HAP-1 (cell line): Measurements from ENCODE around the gene ZNF334.

Experiments
- DNase-seq, 2 experiments: peaks; one replicate each; pipeline ENCODE4 v3.0.0-alpha.2; 2016 to 2020; ENCODE audit warnings: low spot score in 2 of 2
- H3K27me3 ChIP-seq: fragments of 250-450 bp; sonication (Bioruptor Pico); 2 replicates; pipeline ENCODE4 v1.5.1; 2020; ENCODE audit warnings: low read depth, mild to moderate bottlenecking, moderate library complexity
- H3K36me3 ChIP-seq: fragments of 250-450 bp; sonication (Bioruptor Pico); replicated peaks from 2 replicates; pipeline ENCODE4 v1.5.1; 2020; ENCODE audit warnings: mild to moderate bottlenecking
- H3K4me1 ChIP-seq: fragments of 250-450 bp; sonication (Bioruptor Pico); 2 replicates; pipeline ENCODE4 v1.5.1; 2020; ENCODE audit warnings: mild to moderate bottlenecking
- H3K4me3 ChIP-seq: fragments of 250-450 bp; sonication (Bioruptor Pico); 2 replicates; pipeline ENCODE4 v1.5.1; 2020; ENCODE audit warnings: mild to moderate bottlenecking, moderate library complexity
- H3K9me3 ChIP-seq: fragments of 250-450 bp; sonication (Bioruptor Pico); 2 replicates; pipeline ENCODE4 v1.5.1; 2020; ENCODE audit warnings: mild to moderate bottlenecking, moderate library complexity
- in situ Hi-C: fragments of 300-500 bp; cut with MboI; formaldehyde crosslinking; loops from 3 replicates; pipeline ENCODE4 v1.14.3; 2020; ENCODE audit warnings: low sequenced_read_pairs, inconsistent platforms, mixed read lengths

The ZNF334 gene

GRCh38 chr20:46539113-46539512, 25.8 kb upstream of the ZNF334 start:
- H3K27me3 ChIP-seq: no peaks in the 10 kb centered on the region; the same call in 1 of the 2 replicates
- in situ Hi-C loops: no loop called here
- no peaks in the 10 kb centered on the region for H3K9me3 ChIP-seq

DNA sequence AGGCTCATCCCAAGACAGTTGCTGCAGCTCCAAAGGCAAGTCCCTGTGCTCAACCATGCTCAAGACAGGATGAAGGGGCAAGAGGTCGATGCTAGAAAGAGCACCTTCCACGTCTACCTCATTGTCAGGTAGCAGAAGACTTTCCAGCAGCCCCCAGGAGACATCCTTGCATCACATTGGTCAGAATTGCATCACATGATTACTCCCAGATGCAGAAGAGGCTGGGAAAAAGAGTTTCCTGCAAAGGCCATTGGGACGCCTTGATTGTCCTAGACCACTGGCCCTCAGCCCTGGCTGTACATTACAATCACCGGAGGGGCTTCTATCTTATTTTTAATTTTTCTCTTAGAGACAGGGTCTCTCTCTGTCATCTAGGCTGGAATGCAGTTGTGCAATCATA, 17.3 kb upstream of the ZNF334 start:
- Histone ChIP-seq H3K27me3 (no peaks in the 10 kb centered on the region), H3K36me3 (no peaks in the 10 kb centered on the region), H3K4me1 (no peaks in the 10 kb centered on the region), H3K9me3 (no peaks in the 10 kb centered on the region), H3K4me3 (no peak overlapping the region)
- DNase-seq: no peak
- in situ Hi-C loops: no loop called here

More at GRCh38 chr20:46539113-46539512, 25.8 kb upstream of the ZNF334 start:
- Histone ChIP-seq H3K4me1 (no peaks in the 10 kb centered on the region), H3K36me3 (no peaks in the 10 kb centered on the region), H3K4me3 (no peak overlapping the region)
- no peak for DNase-seq

DNA sequence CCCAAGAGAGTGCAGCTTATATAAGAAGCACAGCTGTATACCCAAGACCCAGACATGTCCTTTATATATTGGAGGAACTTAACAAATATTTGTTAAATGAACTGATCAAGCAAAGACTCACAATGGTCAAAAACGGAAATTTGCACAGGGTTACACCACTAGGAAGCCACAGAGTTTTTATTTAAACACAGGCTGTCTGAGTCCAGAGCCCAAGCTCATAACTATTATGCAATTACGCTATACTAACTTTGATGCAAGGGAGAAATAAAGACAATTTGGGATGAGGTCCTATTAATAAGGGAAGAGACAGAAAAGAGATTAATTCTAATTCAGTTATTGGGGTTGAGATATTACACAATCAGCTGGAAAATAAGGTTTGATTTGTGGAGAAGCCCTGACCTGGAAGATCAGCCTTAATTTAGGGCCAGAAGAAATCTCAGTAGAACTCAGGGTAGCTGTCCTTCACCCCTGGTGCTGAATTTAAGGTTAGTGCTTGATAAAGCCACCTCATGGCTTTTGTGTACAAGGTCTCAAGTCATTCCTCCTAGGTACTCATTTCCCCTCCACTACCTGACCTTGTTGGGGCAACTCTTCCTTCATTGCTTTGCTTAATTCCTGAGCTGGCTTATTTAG, 10.5 kb upstream of the ZNF334 start:
- in situ Hi-C loops: no loop called here
- Histone ChIP-seq H3K27me3 (no peaks in the 10 kb centered on the region), H3K9me3 (no peaks in the 10 kb centered on the region), H3K36me3 (no peaks in the 10 kb centered on the region), H3K4me3 (no peak overlapping the region), H3K4me1 (no peaks in the 10 kb centered on the region)
- peak in 1 of 2 experiments; percentile 16 for DNase-seq

- in situ Hi-C loops: no loop called here
- H3K4me3 ChIP-seq: no peak overlapping the region
- H3K4me1 ChIP-seq: no peaks in the 10 kb centered on the region
- no peaks in the 10 kb centered on the region for H3K9me3 ChIP-seq
- no peaks in the 10 kb centered on the region for H3K36me3 ChIP-seq
- DNase-seq: no peak
- H3K27me3 ChIP-seq: no peaks in the 10 kb centered on the region
These were observed 9.7 kb upstream of the ZNF334 start for GRCh38 chr20:46523108-46523507.

DNA sequence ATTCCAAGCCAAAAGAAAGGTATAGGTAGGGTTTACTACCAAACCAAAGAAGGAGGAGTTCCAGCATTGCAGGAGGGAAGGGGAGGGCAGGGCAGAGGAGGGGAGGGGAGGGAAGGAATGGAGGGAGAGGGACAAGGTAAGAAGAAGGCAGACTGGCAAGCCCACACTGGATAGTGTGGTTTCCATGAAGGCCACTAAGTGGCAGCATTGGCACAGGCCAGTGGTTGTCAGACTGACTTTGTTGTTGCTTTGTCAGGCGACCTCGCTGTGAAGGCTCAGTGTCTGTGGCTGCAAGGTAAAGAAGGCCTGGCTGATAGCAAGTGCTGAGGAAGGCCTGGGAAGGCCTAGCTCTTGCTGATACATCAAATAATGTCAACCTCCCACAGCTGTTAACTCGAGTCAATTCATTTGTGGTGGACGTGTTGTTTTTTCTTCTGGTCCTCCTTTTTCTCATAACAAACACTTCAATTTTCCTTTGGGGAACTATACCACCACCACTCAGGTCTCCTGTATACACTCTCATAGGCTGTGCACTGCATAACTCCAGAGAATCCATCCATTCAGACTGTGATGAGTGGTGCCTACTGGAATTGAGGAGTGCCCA, 7.7 kb upstream of the ZNF334 start:
- peak in 1 of 2 experiments; percentile 53 for DNase-seq
- Histone ChIP-seq H3K27me3 (no peaks in the 10 kb centered on the region; the same call in 1 of the 2 replicates), H3K4me1 (no peaks in the 10 kb centered on the region), H3K36me3 (no peaks in the 10 kb centered on the region), H3K4me3 (no peak overlapping the region), H3K9me3 (no peaks in the 10 kb centered on the region)
- in situ Hi-C loops: no loop called here

GRCh38 chr20:46520540-46520939, 7.2 kb upstream of the ZNF334 start:
- DNase-seq: no peak
- no peaks in the 10 kb centered on the region; the same call in 1 of the 2 replicates for H3K27me3 ChIP-seq
- no peaks in the 10 kb centered on the region for H3K4me1 ChIP-seq
- no peaks in the 10 kb centered on the region for H3K9me3 ChIP-seq
- no peaks in the 10 kb centered on the region for H3K36me3 ChIP-seq
- no peak overlapping the region for H3K4me3 ChIP-seq
- in situ Hi-C loops: no loop called here

GRCh38 chr20:46519471-46520068, 6.2 kb upstream of the ZNF334 start:
- no peak for DNase-seq
- no peaks in the 10 kb centered on the region; the same call in 1 of the 2 replicates for H3K27me3 ChIP-seq
- in situ Hi-C loops: no loop called here

GRCh38 chr20:46509523-46509922, 3.8 kb downstream of the ZNF334 start:
- no peaks in the 10 kb centered on the region for H3K27me3 ChIP-seq
- H3K9me3 ChIP-seq: no peaks in the 10 kb centered on the region
- no peak overlapping the region for H3K4me3 ChIP-seq
- in situ Hi-C loops: no loop called here
- no peaks in the 10 kb centered on the region for H3K36me3 ChIP-seq
- no peak for DNase-seq
- H3K4me1 ChIP-seq: no peaks in the 10 kb centered on the region

More at GRCh38 chr20:46519471-46520068, 6.2 kb upstream of the ZNF334 start:
- H3K9me3 ChIP-seq: no peaks in the 10 kb centered on the region
- no peaks in the 10 kb centered on the region for H3K36me3 ChIP-seq
- no peak overlapping the region for H3K4me3 ChIP-seq
- no peaks in the 10 kb centered on the region for H3K4me1 ChIP-seq

DNA sequence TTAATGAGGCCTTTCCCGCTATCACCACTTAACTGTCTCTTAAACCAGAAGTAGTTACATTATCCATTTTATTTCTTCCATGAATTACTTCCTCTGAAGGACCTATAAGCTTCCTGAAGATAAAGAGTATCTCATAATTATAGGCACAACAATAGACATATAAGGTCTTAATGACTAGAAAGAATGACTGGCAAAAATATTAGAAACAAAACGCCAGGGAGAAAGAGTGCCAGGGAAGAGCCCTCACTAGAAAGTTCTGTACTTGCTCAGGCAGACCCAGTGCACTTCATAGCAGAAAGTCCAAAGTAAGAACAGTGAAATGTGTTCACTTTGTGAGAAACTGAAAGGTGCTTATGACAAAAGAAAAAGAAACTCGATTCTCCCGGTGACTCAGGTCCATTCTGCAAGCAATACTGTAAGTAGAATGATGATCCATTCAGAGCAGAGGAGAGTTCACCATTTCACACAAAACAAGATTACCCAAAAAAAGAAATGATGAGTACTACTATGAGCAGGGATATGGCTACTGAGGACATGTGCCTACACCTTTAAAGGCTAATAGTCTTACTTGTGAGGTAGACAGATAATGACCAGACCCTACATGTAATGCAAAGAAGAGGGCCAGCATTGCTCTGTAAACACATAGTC, 5.5 kb downstream of the ZNF334 start:
- in situ Hi-C loops: no loop called here
- H3K36me3 ChIP-seq: no peaks in the 10 kb centered on the region
- no peaks in the 10 kb centered on the region for H3K9me3 ChIP-seq
- no peak overlapping the region for H3K4me3 ChIP-seq
- H3K27me3 ChIP-seq: no peaks in the 10 kb centered on the region
- no peaks in the 10 kb centered on the region for H3K4me1 ChIP-seq
- no peak for DNase-seq

- in situ Hi-C loops: no loop called here
- H3K27me3 ChIP-seq: no peaks in the 10 kb centered on the region
- DNase-seq: no peak
- H3K9me3 ChIP-seq: peaks cover 4% of the 10 kb centered on the region; the same call in 1 of the 2 replicates
- no peaks in the 10 kb centered on the region for H3K4me1 ChIP-seq
- no peak overlapping the region for H3K4me3 ChIP-seq
- H3K36me3 ChIP-seq: no peaks in the 10 kb centered on the region
These were observed 7.9 kb downstream of the ZNF334 start for GRCh38 chr20:46505506-46505905.

DNA sequence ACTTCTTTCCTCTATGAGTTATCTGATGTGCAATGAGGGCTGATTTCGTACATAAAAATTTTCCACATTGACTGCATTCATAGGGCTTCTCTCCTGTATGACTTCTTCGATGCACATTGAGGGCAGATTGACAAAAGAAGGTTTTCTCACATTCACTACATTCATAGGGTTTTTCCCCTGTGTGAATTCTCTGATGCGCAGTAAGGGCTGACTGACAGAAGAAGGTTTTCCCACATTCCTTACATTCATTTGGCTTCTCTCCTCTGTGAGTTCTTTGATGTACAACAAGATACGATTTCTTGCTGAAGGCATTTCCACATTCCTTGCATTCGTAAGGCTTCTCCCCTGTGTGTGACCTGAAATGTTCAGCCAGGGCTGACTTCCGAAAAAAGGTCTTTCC, 11.4 kb downstream of the ZNF334 start:
- Histone ChIP-seq H3K4me1 (no peaks in the 10 kb centered on the region), H3K27me3 (no peaks in the 10 kb centered on the region), H3K4me3 (no peak overlapping the region), H3K9me3 (peaks cover 4% of the 10 kb centered on the region; the same call in 1 of the 2 replicates), H3K36me3 (no peaks in the 10 kb centered on the region)
- in situ Hi-C loops: no loop called here
- DNase-seq: no peak

DNA sequence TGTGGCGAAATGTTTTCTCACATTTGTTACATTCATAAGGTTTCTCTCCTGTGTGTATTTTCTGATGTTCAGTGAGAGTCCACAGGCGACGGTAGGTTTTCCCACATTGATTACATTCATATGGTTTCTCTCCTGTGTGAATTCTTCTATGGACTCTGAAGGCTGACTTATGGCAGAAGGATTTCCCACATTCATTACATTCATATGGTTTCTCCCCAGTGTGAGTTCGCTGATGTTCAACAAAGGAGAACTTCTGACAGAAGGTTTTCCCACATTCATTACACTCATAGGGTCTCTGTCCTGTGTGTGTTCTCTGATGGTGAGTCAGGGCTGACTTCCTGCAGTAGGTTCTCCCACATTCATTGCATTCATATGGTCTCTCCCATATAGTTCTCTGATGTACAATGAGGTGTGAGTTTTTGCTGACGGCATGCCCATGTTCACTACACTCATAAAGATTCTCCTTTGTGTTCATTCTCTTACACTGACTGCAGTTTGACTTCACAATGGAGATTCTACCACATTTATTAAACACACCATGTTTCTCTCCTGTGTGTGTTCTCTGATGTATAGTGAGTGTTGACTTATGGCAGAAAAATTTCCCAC, 11.9 kb downstream of the ZNF334 start:
- in situ Hi-C loops: no loop called here
- Histone ChIP-seq H3K4me3 (no peak overlapping the region), H3K27me3 (no peaks in the 10 kb centered on the region), H3K9me3 (peaks cover 4% of the 10 kb centered on the region; the same call in 1 of the 2 replicates), H3K36me3 (no peaks in the 10 kb centered on the region), H3K4me1 (no peaks in the 10 kb centered on the region)
- DNase-seq: no peak

DNA sequence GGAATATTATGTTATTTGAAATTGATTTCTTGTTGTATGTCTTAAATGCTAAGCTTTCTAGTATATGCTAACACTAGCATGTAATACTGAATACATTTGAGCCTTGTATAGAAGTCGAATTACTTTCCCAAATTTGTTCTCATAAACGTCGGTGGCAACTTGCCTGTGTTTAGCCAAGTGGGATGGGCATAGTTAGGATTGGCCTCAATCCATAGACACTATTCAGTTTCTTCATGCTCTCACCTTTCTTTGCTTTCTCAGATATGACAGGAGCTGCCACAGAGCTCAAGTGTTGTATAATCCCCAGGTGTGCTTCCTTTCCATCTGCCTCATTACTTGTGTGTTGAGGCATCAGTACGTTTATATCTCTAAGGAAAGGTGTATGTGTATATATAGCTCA, 19.3 kb downstream of the ZNF334 start:
- H3K36me3 ChIP-seq: no peaks in the 10 kb centered on the region
- H3K9me3 ChIP-seq: no peaks in the 10 kb centered on the region
- H3K4me3 ChIP-seq: no peak overlapping the region
- H3K27me3 ChIP-seq: peaks cover 2% of the 10 kb centered on the region; the same call in 1 of the 2 replicates
- in situ Hi-C loops: no loop called here
- no peak for DNase-seq
- no peaks in the 10 kb centered on the region for H3K4me1 ChIP-seq
